Loucy (cell line): ENCODE results near the gene MSMB.

ENCODE experiments used
- CTCF ChIP-seq: fragments of 200-600 bp; sonication (generic); conservative IDR thresholded peaks from 2 replicates; pipeline ENCODE4 v1.5.1; 2014; ENCODE audit warnings: mild to moderate bottlenecking, antibody characterized with exemption, low read length
- EZH2phosphoT487 ChIP-seq: fragments of 200-600 bp; IDR thresholded peaks from 2 replicates; pipeline ENCODE4 v1.6.1; 2018; ENCODE audit warnings: antibody characterized with exemption, mild to moderate bottlenecking, moderate library complexity, borderline replicate concordance

GRCh38 chr10:45997557-45997956 is 48.5 kb downstream of the MSMB start:
- TF ChIP-seq CTCF (no peak), EZH2phosphoT487 (no peak)
